Activated T-cell treated with anti-CD3 and anti-CD28 coated beads, Interleukin-2, amount 50 U/mL, for 4 hours (primary cell): Measurements from ENCODE around the gene NR3C2. TPM values are rescaled to one million over a fixed set of nuclear protein-coding genes. Genes with fewer than 3 reads are reported as not detected.

Source experiments
- ATAC-seq, 2 donors: fragments of 200-7000 bp; cut with Tn5 transposase; one replicate each; pipeline ENCODE4 v1.10.0; 2021
- DNase-seq: peaks from one replicate; pipeline ENCODE4 v3.0.0-alpha.2; 2020
- H3K27me3 Mint-ChIP-seq: one replicate; pipeline ENCODE4 v1.8.0; 2021; ENCODE audit warnings: low read depth, mixed read lengths
- H3K36me3 Mint-ChIP-seq: one replicate; pipeline ENCODE4 v1.8.0; 2022; ENCODE audit warnings: mixed read lengths; ENCODE audit not compliant: insufficient read depth
- H3K4me1 Mint-ChIP-seq: one replicate; pipeline ENCODE4 v1.8.0; 2021; ENCODE audit warnings: low read depth, mixed read lengths
- H3K4me3 Mint-ChIP-seq: one replicate; pipeline ENCODE4 v1.8.0; 2021; ENCODE audit warnings: mild to moderate bottlenecking, moderate library complexity, mixed read lengths
- H3K9me3 Mint-ChIP-seq: one replicate; pipeline ENCODE4 v1.8.0; 2021; ENCODE audit warnings: mixed read lengths
- total RNA-seq, 3 donors: library from RNA; stranded (reverse); gene quantifications; one replicate each; pipeline ENCODE4 v1.2.1, GENCODE V29; 2021

The NR3C2 gene
- total RNA-seq, 3 donors from 2014 or later, result 1.3 to 2.0 (median 1.7) TPM

DNA sequence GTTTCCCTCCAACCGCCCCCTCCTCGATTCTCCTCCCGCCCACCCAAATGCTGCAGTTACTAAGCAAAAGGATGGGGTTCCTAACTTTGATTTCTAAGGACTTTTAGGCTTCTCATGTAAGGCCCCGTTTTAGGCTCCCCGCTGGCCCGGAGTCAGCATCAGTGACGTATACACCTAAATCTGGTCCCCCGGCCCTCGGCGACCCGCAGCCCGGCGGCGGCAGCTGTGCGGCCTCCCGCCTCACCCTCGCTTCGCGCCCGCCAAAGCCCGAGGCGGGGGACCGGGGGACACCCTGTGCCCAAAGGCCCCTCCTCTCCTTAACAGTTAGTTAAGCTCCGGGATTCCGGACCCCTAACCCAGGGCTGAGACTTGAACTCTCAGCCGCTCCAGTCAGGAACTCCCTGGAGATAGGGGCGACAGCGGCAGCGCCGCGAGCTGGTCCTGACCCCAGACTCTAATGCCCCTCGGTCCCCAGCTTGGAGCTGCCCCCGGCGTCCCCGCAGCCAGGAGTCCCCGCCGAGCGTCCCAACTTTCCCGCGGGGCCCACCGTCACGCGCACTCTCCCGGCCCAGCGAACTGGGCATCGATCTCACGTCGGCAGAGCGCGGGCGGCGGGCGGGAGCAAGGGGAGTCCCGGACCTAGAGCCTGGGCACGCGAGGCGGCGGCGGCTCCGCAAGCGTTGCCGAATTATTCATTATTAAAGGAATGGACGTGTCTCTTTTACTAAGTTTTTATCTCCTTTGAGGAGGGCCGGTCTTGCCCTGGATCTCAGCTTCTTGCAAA, 1.5 kb upstream of the NR3C2 start:
- ATAC-seq (no peak), DNase-seq (peak; percentile 10)
- Mint-ChIP-seq H3K9me3 (no peaks in the 10 kb centered on the region), H3K4me3 (peak overlapping the region; percentile 99), H3K36me3 (no peaks in the 10 kb centered on the region), H3K27me3 (peaks cover 6% of the 10 kb centered on the region), H3K4me1 (peaks cover 49% of the 10 kb centered on the region)

DNA sequence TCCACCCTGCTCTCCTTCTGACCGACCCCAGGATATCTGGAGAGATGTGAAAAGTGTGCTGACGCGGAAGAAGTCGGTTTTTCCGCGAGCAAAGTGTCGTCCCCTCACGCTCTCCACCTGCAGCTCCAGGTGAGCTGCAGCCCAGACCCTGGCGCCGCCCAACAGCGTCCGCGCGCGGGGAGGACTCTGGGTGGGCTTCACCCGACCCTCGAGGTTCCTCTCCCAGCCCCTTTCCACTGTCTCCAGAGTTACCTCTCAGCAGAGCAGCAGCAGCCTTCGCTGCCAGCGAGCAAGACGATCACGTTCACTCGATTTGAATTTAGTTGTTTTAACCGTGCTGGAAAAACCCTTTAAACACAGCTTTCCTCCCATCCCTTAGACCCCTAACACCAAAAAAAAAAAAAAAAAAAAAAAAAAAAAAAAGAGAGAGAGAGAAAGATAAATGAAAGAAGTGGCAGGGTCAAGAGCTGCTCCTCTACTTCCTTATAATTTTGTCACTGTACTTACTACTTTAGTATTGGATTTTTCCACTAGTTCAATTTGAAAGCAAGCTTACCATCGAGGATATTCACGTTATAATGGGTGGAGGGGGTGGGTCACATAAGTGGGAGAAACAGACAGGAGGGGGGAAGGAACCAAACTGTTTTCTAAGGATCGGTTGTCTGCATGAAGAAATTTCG, 758 bp upstream of the NR3C2 start:
- Mint-ChIP-seq H3K36me3 (no peaks in the 10 kb centered on the region), H3K27me3 (peaks cover 6% of the 10 kb centered on the region), H3K4me1 (peaks cover 54% of the 10 kb centered on the region), H3K4me3 (peak overlapping the region; percentile 99), H3K9me3 (no peaks in the 10 kb centered on the region)
- ATAC-seq (peak; percentile 0), DNase-seq (no peak)

DNA sequence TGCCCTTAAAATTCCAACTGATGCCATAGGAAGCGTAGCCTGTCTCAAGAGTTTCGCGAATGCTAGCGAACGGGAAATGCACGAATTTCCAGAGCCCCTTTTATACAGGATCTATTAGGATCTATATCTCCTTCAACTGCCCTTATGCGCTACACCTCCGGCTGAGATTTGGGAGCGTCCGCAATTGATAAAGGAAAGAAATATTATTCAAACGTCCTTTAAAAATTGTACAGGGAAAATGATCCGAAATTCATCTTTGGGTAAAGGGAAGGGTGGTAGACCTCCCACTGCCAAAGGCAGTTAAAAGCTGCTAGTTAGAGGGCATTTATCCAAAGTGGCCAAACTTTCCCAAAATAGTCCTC, 609 bp downstream of the NR3C2 start:
- no peak for ATAC-seq
- peak overlapping the region; percentile 99 for H3K4me3 Mint-ChIP-seq
- H3K36me3 Mint-ChIP-seq, result no peaks in the 10 kb centered on the region

DNA sequence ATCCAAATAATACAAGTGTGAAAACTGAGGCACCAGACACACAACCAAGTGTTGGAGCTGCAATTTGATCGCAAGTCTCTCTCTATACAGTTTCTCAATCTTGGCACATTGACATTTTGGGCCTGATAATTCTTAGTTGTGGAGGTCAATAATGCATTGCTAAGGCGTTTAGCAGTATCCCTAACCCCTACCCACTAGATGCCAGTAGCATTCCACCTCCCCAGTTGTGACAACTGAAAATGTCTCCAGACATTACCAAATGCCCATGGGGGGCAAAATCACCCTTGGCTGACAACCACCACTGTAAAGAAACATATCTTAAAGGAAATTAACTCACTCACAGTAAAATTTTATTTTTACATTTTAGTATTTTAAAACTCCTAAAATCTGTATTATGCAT, 4.2 kb downstream of the NR3C2 start:
- no peaks in the 10 kb centered on the region for H3K9me3 Mint-ChIP-seq
- ATAC-seq (no peak), DNase-seq (no peak)
- peaks cover 70% of the 10 kb centered on the region for H3K4me1 Mint-ChIP-seq
- no peak overlapping the region for H3K4me3 Mint-ChIP-seq
- peaks cover 11% of the 10 kb centered on the region for H3K36me3 Mint-ChIP-seq
- H3K27me3 Mint-ChIP-seq, result no peaks in the 10 kb centered on the region

More for the DNA sequence above, 609 bp downstream of the NR3C2 start:
- Mint-ChIP-seq H3K27me3 (peaks cover 4% of the 10 kb centered on the region), H3K9me3 (no peaks in the 10 kb centered on the region), H3K4me1 (peaks cover 48% of the 10 kb centered on the region)
- DNase-seq, result no peak

DNA sequence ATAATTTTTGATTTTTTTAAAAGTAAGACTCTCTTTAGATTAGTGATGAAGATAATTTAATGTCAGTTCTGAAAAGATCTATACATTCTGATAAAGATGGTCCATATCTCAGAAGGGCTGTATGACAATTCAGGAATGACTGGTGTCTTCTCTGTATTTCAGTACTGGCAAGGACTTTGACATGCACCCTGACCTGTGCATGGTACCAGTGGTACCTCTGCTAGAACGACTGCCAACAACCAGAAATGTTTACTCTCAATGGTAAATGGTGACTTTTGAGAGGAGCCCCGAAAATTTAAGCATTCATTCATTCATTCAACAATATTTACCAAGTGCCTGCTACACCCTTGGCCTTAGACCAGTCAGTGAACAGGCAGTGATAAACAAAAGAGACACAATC, 4.8 kb downstream of the NR3C2 start:
- Mint-ChIP-seq H3K9me3 (no peaks in the 10 kb centered on the region), H3K36me3 (peaks cover 11% of the 10 kb centered on the region), H3K4me3 (no peak overlapping the region), H3K27me3 (no peaks in the 10 kb centered on the region), H3K4me1 (peaks cover 76% of the 10 kb centered on the region)
- no peak for DNase-seq
- ATAC-seq, result no peak

DNA sequence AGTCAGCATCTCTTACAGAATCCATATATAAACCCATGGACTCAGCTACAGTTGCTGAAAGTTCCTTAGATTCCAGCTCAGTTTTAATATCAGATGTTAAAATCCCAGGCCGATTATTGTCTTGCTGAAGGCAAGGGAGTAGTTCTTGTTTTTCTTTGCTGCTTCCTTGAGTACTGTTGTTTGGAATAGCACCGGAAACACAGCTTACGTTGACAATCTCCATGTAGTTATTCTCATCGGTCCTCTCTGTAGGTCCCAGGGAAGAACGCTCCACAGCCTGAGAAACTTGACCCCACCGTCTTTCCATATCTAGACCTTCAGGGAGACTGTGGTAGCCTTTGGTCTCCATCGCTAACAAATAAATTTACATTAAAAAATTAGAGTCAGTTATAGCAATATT, 5.7 kb downstream of the NR3C2 start:
- ATAC-seq (no peak), DNase-seq (no peak)
- H3K36me3 Mint-ChIP-seq, result peaks cover 11% of the 10 kb centered on the region
- no peaks in the 10 kb centered on the region for H3K9me3 Mint-ChIP-seq
- no peak overlapping the region for H3K4me3 Mint-ChIP-seq
- H3K27me3 Mint-ChIP-seq, result no peaks in the 10 kb centered on the region
- H3K4me1 Mint-ChIP-seq, result peaks cover 80% of the 10 kb centered on the region

DNA sequence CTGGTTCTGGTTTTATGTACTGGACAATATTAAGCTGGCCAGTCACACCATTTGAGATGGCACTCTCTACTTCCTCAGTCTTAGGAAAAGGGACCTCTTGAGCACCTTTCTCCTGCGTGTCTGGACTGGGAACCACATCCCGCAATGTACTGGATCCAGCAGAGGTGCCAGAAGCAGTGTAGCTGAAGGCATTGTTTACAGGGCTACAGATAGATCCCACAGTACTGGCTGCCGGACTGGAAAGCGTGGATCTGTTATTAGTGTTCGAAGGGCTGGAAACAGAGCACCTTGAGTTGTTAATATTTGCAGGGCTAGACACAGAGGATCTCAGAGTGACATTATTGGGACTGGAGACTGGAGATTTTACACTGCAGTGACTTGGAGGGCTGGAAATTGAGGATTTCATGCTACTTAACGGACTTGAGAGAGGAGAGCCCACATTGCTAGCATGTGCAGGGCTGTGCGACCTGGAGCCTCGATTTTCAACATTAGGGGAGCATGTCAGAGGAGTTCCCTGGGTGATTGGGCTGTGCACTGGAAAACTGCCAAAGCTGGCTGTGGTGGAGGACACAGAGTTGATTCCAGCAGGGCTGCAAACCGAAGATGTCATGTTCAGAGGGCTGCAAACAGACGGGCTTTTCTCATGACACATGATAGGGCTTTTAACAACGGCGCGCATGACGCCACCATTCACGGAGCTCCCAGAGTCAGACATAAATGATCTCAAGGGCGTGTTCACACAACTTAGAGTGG, 6.4 kb downstream of the NR3C2 start:
- H3K9me3 Mint-ChIP-seq, result no peaks in the 10 kb centered on the region
- H3K4me1 Mint-ChIP-seq, result peaks cover 80% of the 10 kb centered on the region
- ATAC-seq (no peak), DNase-seq (no peak)
- no peak overlapping the region for H3K4me3 Mint-ChIP-seq
- no peaks in the 10 kb centered on the region for H3K27me3 Mint-ChIP-seq
- peaks cover 11% of the 10 kb centered on the region for H3K36me3 Mint-ChIP-seq

DNA sequence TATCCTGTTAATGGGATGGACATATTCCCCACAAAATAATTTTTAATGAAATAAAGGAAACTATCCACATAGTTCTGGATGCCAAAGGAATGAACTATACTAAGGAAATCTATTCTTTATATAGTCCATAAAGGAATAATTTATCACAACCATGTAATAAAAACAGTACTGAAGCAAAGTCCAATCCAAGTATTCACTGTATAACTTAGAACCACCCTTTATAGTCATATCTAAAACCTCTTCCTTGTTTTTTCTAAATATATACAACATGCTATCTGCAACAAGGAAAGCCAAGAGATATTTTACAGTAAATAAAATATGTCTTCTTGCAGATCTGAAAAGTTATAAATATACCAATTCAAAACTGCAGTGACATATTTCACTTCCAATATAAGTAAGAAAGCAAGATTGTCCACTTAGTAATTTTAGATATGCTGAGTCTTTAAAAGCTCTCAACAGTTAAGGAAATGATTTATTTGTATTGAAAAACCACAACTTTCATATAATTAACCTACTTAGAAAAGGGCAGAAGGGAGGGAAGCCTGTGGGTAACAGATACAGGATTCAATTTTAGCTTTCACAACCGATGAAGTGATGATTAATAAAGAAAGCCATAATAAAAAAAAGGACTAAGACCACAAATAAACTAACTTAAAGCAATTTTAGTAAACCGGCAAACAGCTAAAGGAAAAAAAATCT, 8.0 kb downstream of the NR3C2 start:
- ATAC-seq, result peak; percentile 34 to 81
- peak overlapping the region; percentile 56 for H3K4me3 Mint-ChIP-seq

DNA sequence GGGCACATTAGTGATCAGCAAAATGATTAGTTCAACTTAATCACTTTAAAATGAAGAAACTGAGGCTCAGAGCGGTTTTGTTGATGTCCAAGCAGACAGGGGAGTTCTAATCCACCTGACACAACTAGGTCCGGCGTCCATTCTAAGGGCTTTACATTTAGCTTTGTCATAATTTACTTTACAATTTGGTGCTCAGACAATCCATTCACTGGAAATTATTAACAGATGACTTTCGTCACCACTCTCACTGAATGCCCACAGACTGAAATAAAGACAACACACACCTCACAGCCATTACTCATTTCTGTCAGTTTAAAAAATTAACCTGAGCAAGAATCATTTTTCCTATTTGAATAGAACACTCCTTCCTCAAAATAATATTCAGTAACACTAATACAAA, 10.8 kb downstream of the NR3C2 start:
- Mint-ChIP-seq H3K27me3 (no peaks in the 10 kb centered on the region), H3K4me1 (peaks cover 82% of the 10 kb centered on the region), H3K9me3 (no peaks in the 10 kb centered on the region)

More for the DNA sequence above, 8.0 kb downstream of the NR3C2 start:
- Mint-ChIP-seq H3K36me3 (peaks cover 11% of the 10 kb centered on the region), H3K4me1 (peaks cover 75% of the 10 kb centered on the region), H3K9me3 (no peaks in the 10 kb centered on the region), H3K27me3 (no peaks in the 10 kb centered on the region)
- no peak for DNase-seq

DNA sequence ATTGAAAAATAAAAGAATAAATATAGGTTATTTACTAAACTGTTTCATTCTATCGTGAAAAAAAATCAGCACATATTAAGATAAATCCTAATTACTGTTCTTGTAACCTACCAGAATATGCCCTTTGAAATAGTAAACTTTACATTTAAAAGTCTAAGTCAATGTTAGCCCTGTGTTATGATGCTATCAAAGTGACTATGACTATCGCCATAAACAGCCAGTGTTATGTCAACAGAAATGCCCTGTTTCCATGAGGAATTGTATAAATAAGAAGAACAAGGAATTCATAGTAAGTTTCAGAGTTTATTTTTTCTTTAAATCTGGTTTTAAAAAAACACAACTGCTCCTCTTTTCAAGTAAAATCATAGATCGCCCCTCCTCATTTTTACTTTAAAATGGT, 11.4 kb downstream of the NR3C2 start:
- Mint-ChIP-seq H3K4me3 (no peak overlapping the region), H3K9me3 (no peaks in the 10 kb centered on the region), H3K36me3 (peaks cover 7% of the 10 kb centered on the region), H3K4me1 (peaks cover 81% of the 10 kb centered on the region), H3K27me3 (no peaks in the 10 kb centered on the region)
- ATAC-seq (no peak), DNase-seq (no peak)

More for the DNA sequence above, 10.8 kb downstream of the NR3C2 start:
- ATAC-seq (no peak), DNase-seq (no peak)
- Mint-ChIP-seq H3K36me3 (peaks cover 12% of the 10 kb centered on the region), H3K4me3 (no peak overlapping the region)

DNA sequence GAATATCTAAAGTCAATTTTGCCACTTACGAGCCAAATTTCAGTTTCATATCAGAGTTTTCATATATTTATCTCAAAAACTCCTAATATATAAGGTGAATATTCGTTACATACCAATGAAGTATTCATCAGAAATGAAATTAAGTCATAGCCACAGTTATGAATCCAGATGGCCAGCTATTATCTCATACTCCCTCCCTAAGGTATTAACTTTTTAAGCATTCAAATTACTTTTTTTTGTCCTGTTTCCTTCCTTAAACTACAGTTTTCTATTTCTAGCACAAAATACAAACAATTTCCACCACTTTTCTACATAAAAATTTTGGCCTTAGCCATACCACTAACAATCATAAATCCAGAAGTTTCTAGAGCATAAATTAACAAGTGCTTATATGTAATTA, 13.0 kb downstream of the NR3C2 start:
- no peak overlapping the region for H3K4me3 Mint-ChIP-seq

DNA sequence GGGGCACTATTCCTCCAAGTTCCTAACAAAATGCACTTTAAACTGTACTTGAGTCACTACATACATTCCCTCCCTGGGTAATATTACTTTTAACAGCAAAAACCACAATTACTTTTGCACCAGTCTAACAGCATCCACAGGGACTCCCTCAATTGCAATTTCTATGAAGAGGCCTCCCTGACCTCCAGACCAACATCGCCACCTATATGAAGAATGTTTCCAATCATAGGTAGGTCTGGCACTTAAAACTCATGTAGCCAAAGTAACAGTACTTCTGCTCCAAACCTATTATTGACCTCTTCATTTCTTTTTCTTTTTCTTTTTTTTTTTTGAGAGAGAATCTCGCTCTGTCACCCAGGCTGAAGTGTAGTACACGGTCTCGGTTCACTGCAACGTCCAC, 15.6 kb downstream of the NR3C2 start:
- DNase-seq (no peak), ATAC-seq (no peak)
- Mint-ChIP-seq H3K27me3 (no peaks in the 10 kb centered on the region), H3K9me3 (no peaks in the 10 kb centered on the region), H3K4me1 (peaks cover 76% of the 10 kb centered on the region), H3K36me3 (peaks cover 2% of the 10 kb centered on the region), H3K4me3 (no peak overlapping the region)

More for the DNA sequence above, 13.0 kb downstream of the NR3C2 start:
- Mint-ChIP-seq H3K9me3 (no peaks in the 10 kb centered on the region), H3K4me1 (peaks cover 72% of the 10 kb centered on the region), H3K36me3 (peaks cover 2% of the 10 kb centered on the region), H3K27me3 (no peaks in the 10 kb centered on the region)
- ATAC-seq, result no peak
- DNase-seq, result no peak

DNA sequence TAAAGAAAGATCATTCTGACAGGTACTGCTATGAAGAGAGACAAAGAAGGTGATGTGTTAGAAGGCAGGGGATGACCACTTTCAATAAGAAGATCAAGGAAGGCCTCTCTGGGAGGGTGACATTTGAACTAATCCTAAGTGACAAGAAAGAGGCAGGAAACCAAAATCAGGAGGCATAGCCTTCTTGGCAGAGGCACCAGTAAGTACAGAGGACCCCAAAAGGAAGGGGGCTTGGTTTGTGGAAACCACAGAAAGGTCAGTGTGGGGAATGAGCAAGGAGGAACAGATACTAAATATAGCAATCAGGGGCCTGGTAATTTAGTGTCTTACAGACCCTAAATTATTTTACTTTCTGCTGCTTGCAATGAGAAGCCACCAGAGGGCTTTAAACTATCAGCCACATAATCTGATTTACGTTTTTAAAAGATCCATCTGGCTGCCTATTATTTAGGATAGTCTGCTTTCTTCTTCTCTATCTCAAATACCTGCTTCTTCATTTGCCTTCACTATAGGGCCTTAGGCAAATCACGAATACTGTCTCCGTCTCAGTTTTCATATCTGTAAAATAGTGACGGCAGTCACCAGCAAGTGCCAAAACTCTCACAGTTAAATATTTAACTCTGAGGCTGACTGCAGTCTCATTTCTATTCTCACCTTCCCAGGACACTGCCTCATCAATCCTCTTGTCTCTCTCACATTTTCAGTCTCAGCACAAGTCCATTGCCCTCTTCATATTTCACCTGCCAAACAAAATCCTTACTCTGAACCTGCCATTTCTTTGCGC, 16.7 kb downstream of the NR3C2 start:
- H3K27me3 Mint-ChIP-seq, result no peaks in the 10 kb centered on the region
- peaks cover 72% of the 10 kb centered on the region for H3K4me1 Mint-ChIP-seq
- H3K4me3 Mint-ChIP-seq, result no peak overlapping the region
- ATAC-seq (no peak), DNase-seq (no peak)
- H3K9me3 Mint-ChIP-seq, result no peaks in the 10 kb centered on the region
- peaks cover 4% of the 10 kb centered on the region for H3K36me3 Mint-ChIP-seq
